ENCODE measurements around the gene DAPK3.

Gene DAPK3

DNA sequence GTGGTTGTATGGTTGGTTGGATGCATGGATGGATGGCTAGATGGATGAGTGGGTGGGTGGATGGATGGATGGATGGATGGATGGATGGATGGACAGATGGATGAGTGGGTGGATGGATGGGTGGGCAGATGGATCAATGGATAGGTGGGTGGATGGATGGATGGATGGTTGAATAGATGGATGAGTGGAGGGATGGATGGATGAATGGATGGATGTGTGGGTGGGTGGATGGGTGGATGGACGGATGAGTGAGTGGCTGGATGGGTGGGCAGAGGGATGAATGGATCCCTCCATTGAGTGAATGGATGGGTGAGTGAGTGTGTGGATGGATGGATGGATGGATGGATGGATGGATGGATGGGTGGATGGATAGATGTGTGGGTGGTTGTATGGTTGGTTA, 47.0 kb downstream of the DAPK3 start:
- no peak for TF ChIP-seq POU6F1 (CRISPR knock-in tag; IDR thresholded peaks at IDR 0.05; ENCODE audit: borderline replicate concordance, low read depth)
- TF ChIP-seq TSHZ2 (CRISPR knock-in tag; IDR thresholded peaks at IDR 0.05): no peak
- TF ChIP-seq, protein P1, sequence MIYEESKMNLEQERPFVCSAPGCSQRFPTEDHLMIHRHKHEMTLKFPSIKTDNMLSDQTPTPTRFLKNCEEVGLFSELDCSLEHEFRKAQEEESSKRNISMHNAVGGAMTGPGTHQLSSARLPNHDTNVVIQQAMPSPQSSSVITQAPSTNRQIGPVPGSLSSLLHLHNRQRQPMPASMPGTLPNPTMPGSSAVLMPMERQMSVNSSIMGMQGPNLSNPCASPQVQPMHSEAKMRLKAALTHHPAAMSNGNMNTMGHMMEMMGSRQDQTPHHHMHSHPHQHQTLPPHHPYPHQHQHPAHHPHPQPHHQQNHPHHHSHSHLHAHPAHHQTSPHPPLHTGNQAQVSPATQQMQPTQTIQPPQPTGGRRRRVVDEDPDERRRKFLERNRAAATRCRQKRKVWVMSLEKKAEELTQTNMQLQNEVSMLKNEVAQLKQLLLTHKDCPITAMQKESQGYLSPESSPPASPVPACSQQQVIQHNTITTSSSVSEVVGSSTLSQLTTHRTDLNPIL (CRISPR knock-in tag; IDR thresholded peaks at IDR 0.05; ENCODE audit: low read depth): no peak
- no peak for TF ChIP-seq GLIS3 (CRISPR knock-in tag; IDR thresholded peaks at IDR 0.05)
- no peak for TF ChIP-seq TOX (CRISPR knock-in tag; IDR thresholded peaks at IDR 0.05; ENCODE audit: borderline replicate concordance)
- TF ChIP-seq ZNF8 (CRISPR knock-in tag; IDR thresholded peaks at IDR 0.05): no peak
- TF ChIP-seq CSDC2 (CRISPR knock-in tag; IDR thresholded peaks at IDR 0.05): no peak
- no peak for TF ChIP-seq PPARA (CRISPR knock-in tag; IDR thresholded peaks at IDR 0.05; ENCODE audit: borderline replicate concordance)
- no peak for TF ChIP-seq ZFP3 (CRISPR knock-in tag; IDR thresholded peaks at IDR 0.05)
- no peak for TF ChIP-seq ESRRG (CRISPR knock-in tag; IDR thresholded peaks at IDR 0.05)
- no peak for TF ChIP-seq BACH2 (CRISPR knock-in tag; IDR thresholded peaks at IDR 0.05; ENCODE audit: borderline replicate concordance)
- no peak for TF ChIP-seq ZNF565 (CRISPR knock-in tag; conservative IDR thresholded peaks at IDR 0.05; ENCODE audit: low read depth)
- TF ChIP-seq ARNTL (CRISPR knock-in tag; IDR thresholded peaks at IDR 0.05; ENCODE audit: borderline replicate concordance, low read depth): no peak
- no peak for ATAC-seq

- ATAC-seq: no peak
- TF ChIP-seq TSHZ2 (CRISPR knock-in tag; IDR thresholded peaks at IDR 0.05): no peak
- no peak for TF ChIP-seq TOX (CRISPR knock-in tag; IDR thresholded peaks at IDR 0.05; ENCODE audit: borderline replicate concordance)
Measured at GRCh38 chr19:3923096-3923758, 47.7 kb downstream of the DAPK3 start.

- no peak for TF ChIP-seq TSHZ2 (CRISPR knock-in tag; IDR thresholded peaks at IDR 0.05)
- TF ChIP-seq TCF4 (CRISPR knock-in tag; IDR thresholded peaks at IDR 0.05; ENCODE audit: borderline replicate concordance): no peak
- TF ChIP-seq POU6F1 (CRISPR knock-in tag; IDR thresholded peaks at IDR 0.05; ENCODE audit: borderline replicate concordance, low read depth): no peak
- no peak for ATAC-seq
Measured at GRCh38 chr19:3919793-3920192, 51.1 kb downstream of the DAPK3 start.
